Osteoblast (primary cell): ENCODE results near the gene CCNB3. TPM values are rescaled to one million over a fixed set of nuclear protein-coding genes. Genes with fewer than 3 reads are reported as not detected.

Experiments used
- DNase-seq: peaks from one replicate; pipeline ENCODE4 v3.0.0; 2011; ENCODE audit warnings: low spot score, mixed read lengths; ENCODE audit not compliant: insufficient read length; ENCODE audit errors: missing footprints
- H2AFZ ChIP-seq: 2 replicates; pipeline ENCODE4 v1.6.0; 2011; ENCODE audit warnings: mild to moderate bottlenecking, low read length
- H3K27ac ChIP-seq: 2 replicates; pipeline ENCODE4 v1.5.1; 2011; ENCODE audit warnings: mild to moderate bottlenecking, low read depth, low read length, moderate library complexity
- H3K27me3 ChIP-seq: 2 replicates; pipeline ENCODE4 v1.6.0; 2012; ENCODE audit warnings: mild to moderate bottlenecking, control low read depth, inconsistent platforms, low read length, moderate library complexity; ENCODE audit not compliant: insufficient read depth
- H3K36me3 ChIP-seq: 2 replicates; pipeline ENCODE4 v1.5.1; 2011; ENCODE audit warnings: mild to moderate bottlenecking, low read length, control low read depth, moderate library complexity; ENCODE audit not compliant: insufficient read depth
- H3K4me1 ChIP-seq: 2 replicates; pipeline ENCODE4 v1.5.1; 2011; ENCODE audit warnings: mild to moderate bottlenecking, low read length, control low read depth, moderate library complexity; ENCODE audit not compliant: insufficient read depth
- H3K4me2 ChIP-seq: 2 replicates; pipeline ENCODE4 v1.6.0; 2011; ENCODE audit warnings: mild to moderate bottlenecking, low read length; ENCODE audit not compliant: insufficient read depth
- H3K4me3 ChIP-seq: fragments of 200-600 bp; sonication (generic); 3 replicates; pipeline ENCODE4 v1.5.1; 2012; ENCODE audit warnings: mild to moderate bottlenecking, low read length, inconsistent platforms; ENCODE audit not compliant: insufficient read depth
- H3K79me2 ChIP-seq: 2 replicates; pipeline ENCODE4 v1.6.0; 2012; ENCODE audit warnings: mild to moderate bottlenecking, low read length, control low read depth, inconsistent platforms; ENCODE audit not compliant: insufficient read depth
- H3K9me3 ChIP-seq: 2 replicates; pipeline ENCODE4 v1.5.1; 2011; ENCODE audit warnings: low read depth, low read length, control low read depth
- H4K20me1 ChIP-seq: 2 replicates; pipeline ENCODE4 v1.6.0; 2012; ENCODE audit warnings: mild to moderate bottlenecking, low read length, control low read depth; ENCODE audit not compliant: insufficient read depth
- CTCF ChIP-seq: IDR thresholded peaks from 2 replicates; pipeline ENCODE4 v1.5.1; 2011; ENCODE audit warnings: mild to moderate bottlenecking, low read depth, low read length, moderate library complexity; ENCODE audit errors: extremely low read depth
- total RNA-seq: library from RNA; depleted of rRNA; stranded (reverse); fragments of >200 nt; gene quantifications from 2 replicates; pipeline ENCODE4 v1.2.3, GENCODE V29; 2012

Gene CCNB3
- 0.29 and 0.36 TPM in 2 replicates for total RNA-seq

- no peaks in the 10 kb centered on the region for H3K36me3 ChIP-seq
- peak; percentile 83 for TF ChIP-seq CTCF
- peak within 1 kb of the TSS; percentile 77 for H3K4me2 ChIP-seq
- peaks cover 3% of the 10 kb centered on the region for H3K4me1 ChIP-seq
- peak; percentile 91 for DNase-seq
- peaks cover 4% of the 10 kb centered on the region for H3K27me3 ChIP-seq
- peak within 1 kb of the TSS; percentile 60 for H3K4me3 ChIP-seq
- H3K79me2 ChIP-seq, result no peaks in the 10 kb centered on the region
- H2AFZ ChIP-seq, result peak within 1 kb of the TSS; percentile 86
- no peak within 1 kb of the TSS for H3K27ac ChIP-seq
- no peaks in the 10 kb centered on the region for H4K20me1 ChIP-seq
- H3K9me3 ChIP-seq, result no peaks in the 10 kb centered on the region
Observed at GRCh38 chrX:50204364-50204899, at the start of gene CCNB3. Gene CCNB3 (plus strand): TSS chrX:50204765. CDS start chrX:50285164, 80,399 bp downstream.

- no peaks in the 10 kb centered on the region for H4K20me1 ChIP-seq
- TF ChIP-seq CTCF, result no peak
- no peak overlapping the region for H3K4me3 ChIP-seq
Observed at GRCh38 chrX:50157545-50158135, 46.9 kb upstream of the CCNB3 start.

GRCh38 chrX:50158593-50158992 lies 46.0 kb upstream of the CCNB3 start:
- H3K27ac ChIP-seq, result no peak overlapping the region

More at GRCh38 chrX:50157545-50158135, 46.9 kb upstream of the CCNB3 start:
- H2AFZ ChIP-seq, result no peak overlapping the region
- no peak for DNase-seq
- no peaks in the 10 kb centered on the region for H3K27me3 ChIP-seq
- no peak overlapping the region for H3K27ac ChIP-seq
- H3K36me3 ChIP-seq, result no peaks in the 10 kb centered on the region
- H3K9me3 ChIP-seq, result no peaks in the 10 kb centered on the region
- no peak overlapping the region for H3K4me2 ChIP-seq
- H3K4me1 ChIP-seq, result no peaks in the 10 kb centered on the region
- no peaks in the 10 kb centered on the region for H3K79me2 ChIP-seq

More at GRCh38 chrX:50158593-50158992, 46.0 kb upstream of the CCNB3 start:
- Histone ChIP-seq H3K79me2 (no peaks in the 10 kb centered on the region), H2AFZ (no peak overlapping the region), H3K4me3 (no peak overlapping the region), H3K9me3 (no peaks in the 10 kb centered on the region), H3K36me3 (no peaks in the 10 kb centered on the region), H3K4me1 (no peaks in the 10 kb centered on the region), H3K4me2 (no peak overlapping the region), H4K20me1 (no peaks in the 10 kb centered on the region), H3K27me3 (no peaks in the 10 kb centered on the region)
- no peak for TF ChIP-seq CTCF
- no peak for DNase-seq
